IMR-90 (cell line): ENCODE measurements around the gene PLA2G4A. TPM values are rescaled to one million over a fixed set of nuclear protein-coding genes. Genes with fewer than 3 reads are reported as not detected.

Experiments used
- ATAC-seq: fragments of 200-7000 bp; cut with Tn5 transposase; 2 replicates; pipeline ENCODE4 v1.9.1; 2020; ENCODE audit warnings: low read depth, mild to moderate bottlenecking, moderate library complexity
- BruUV-seq: library from RNA; stranded (reverse); fragments of 400-500 nt; replicated peaks from 2 replicates; lab custom pipeline; 2021; lab: Mats Ljungman, UMichigan
- CTCF ChIA-PET: fragments of 300-600 bp; formaldehyde crosslinking; extraction: SDS; loops from one replicate; lab custom pipeline; 2021; ENCODE audit warnings: antibody characterized with exemption; lab: Yijun Ruan, JAX
- POLR2A ChIA-PET: fragments of 300-600 bp; sonication (Branson Sonifier 250); formaldehyde crosslinking; loops from one replicate; lab custom pipeline; 2022; ENCODE audit warnings: antibody characterized with exemption; ENCODE audit not compliant: unreplicated experiment; lab: Charles Lee
- DNase-seq: peaks from one replicate; pipeline ENCODE4 v3.0.0; 2013
- H2AFZ ChIP-seq: replicated peaks from 2 replicates; pipeline ENCODE3; 2013; ENCODE audit warnings: low read length, mild to moderate bottlenecking; ENCODE audit not compliant: poor library complexity
- H2AK5ac ChIP-seq: 2 replicates; pipeline ENCODE4 v1.6.1; 2013; ENCODE audit warnings: low read depth, low read length, inconsistent platforms
- H2AK9ac ChIP-seq: replicated peaks from 2 replicates; pipeline ENCODE3; 2013; ENCODE audit warnings: mild to moderate bottlenecking, low read depth, low read length, moderate library complexity; ENCODE audit not compliant: poor library complexity
- H2BK120ac ChIP-seq: 2 replicates; pipeline ENCODE4 v1.6.1; 2013; ENCODE audit warnings: low read depth, low read length, inconsistent platforms
- H2BK15ac ChIP-seq: 3 replicates; pipeline ENCODE4 v1.6.1; 2013; ENCODE audit warnings: low read depth, low read length, inconsistent platforms
- H2BK20ac ChIP-seq: 2 replicates; pipeline ENCODE4 v1.6.1; 2013; ENCODE audit warnings: low read depth, mild to moderate bottlenecking, inconsistent platforms, low read length, moderate library complexity
- H2BK5ac ChIP-seq: 2 replicates; pipeline ENCODE4 v1.6.1; 2013; ENCODE audit warnings: mild to moderate bottlenecking, low read depth, low read length, inconsistent platforms; ENCODE audit not compliant: poor library complexity, severe bottlenecking
- H3K14ac ChIP-seq: replicated peaks from 2 replicates; pipeline ENCODE4 v1.6.1; 2013; ENCODE audit warnings: low read depth, low read length, inconsistent platforms
- H3K18ac ChIP-seq: 2 replicates; pipeline ENCODE4 v1.6.1; 2013; ENCODE audit warnings: low read depth, low read length, control low read depth
- H3K23ac ChIP-seq: 2 replicates; pipeline ENCODE4 v1.6.1; 2013; ENCODE audit warnings: low read depth, low read length, inconsistent platforms
- H3K27ac ChIP-seq: 2 replicates; pipeline ENCODE4 v1.5.1; 2013; ENCODE audit warnings: mild to moderate bottlenecking, control low read depth, low read length; ENCODE audit not compliant: insufficient read depth
- H3K27me3 ChIP-seq: 2 replicates; pipeline ENCODE4 v1.6.1; 2013; ENCODE audit warnings: low read length; ENCODE audit not compliant: control insufficient read depth, insufficient read depth
- H3K36me3 ChIP-seq: 2 replicates; pipeline ENCODE4 v1.6.1; 2013; ENCODE audit warnings: low read length, mixed read lengths; ENCODE audit not compliant: control insufficient read depth, insufficient read depth
- H3K4ac ChIP-seq: 2 replicates; pipeline ENCODE4 v1.6.1; 2013; ENCODE audit warnings: low read depth, low read length, inconsistent platforms
- H3K4me1 ChIP-seq: 2 replicates; pipeline ENCODE4 v1.6.1; 2013; ENCODE audit warnings: low read length, mixed read lengths; ENCODE audit not compliant: control insufficient read depth, insufficient read depth
- H3K4me2 ChIP-seq: 2 replicates; pipeline ENCODE4 v1.6.1; 2013; ENCODE audit warnings: low read depth, mild to moderate bottlenecking, control low read depth, low read length, moderate library complexity
- H3K4me3 ChIP-seq: 2 replicates; pipeline ENCODE4 v1.5.1; 2013; ENCODE audit warnings: low read depth, mild to moderate bottlenecking, control low read depth, low read length, moderate library complexity; ENCODE audit not compliant: insufficient read depth
- H3K56ac ChIP-seq: 2 replicates; pipeline ENCODE4 v1.6.1; 2013; ENCODE audit warnings: low read length, inconsistent platforms; ENCODE audit not compliant: insufficient read depth; ENCODE audit errors: extremely low read depth
- H3K79me1 ChIP-seq, 2 experiments: 2 replicates each; pipeline ENCODE4 v1.6.1; 2013; ENCODE audit warnings: low read length in 2 of 2, inconsistent platforms in 1 of 2, low read depth in 1 of 2
- H3K9ac ChIP-seq: 2 replicates; pipeline ENCODE4 v1.6.1; 2013; ENCODE audit warnings: low read depth, low read length, control low read depth
- H3K9me1 ChIP-seq: 2 replicates; pipeline ENCODE4 v1.6.1; 2013; ENCODE audit warnings: low read length, inconsistent platforms; ENCODE audit not compliant: insufficient read depth
- H3K9me3 ChIP-seq: 2 replicates; pipeline ENCODE4 v1.6.1; 2013; ENCODE audit warnings: low read length; ENCODE audit not compliant: control insufficient read depth, insufficient read depth
- H4K20me1 ChIP-seq: 2 replicates; pipeline ENCODE4 v1.6.1; 2013; ENCODE audit warnings: low read length, inconsistent platforms; ENCODE audit not compliant: insufficient read depth
- H4K5ac ChIP-seq: 2 replicates; pipeline ENCODE4 v1.6.1; 2013; ENCODE audit warnings: mild to moderate bottlenecking, low read depth, low read length, control low read depth
- H4K8ac ChIP-seq, 2 experiments: 2 replicates each; pipeline ENCODE4 v1.6.1; 2013; ENCODE audit warnings: low read depth in 2 of 2, low read length in 2 of 2, control low read depth in 1 of 2, inconsistent platforms in 1 of 2
- H4K91ac ChIP-seq: 2 replicates; pipeline ENCODE4 v1.6.1; 2013; ENCODE audit warnings: low read depth, low read length, inconsistent platforms; ENCODE audit not compliant: insufficient read depth
- BHLHE40 ChIP-seq: fragments of 150-350 bp; IDR thresholded peaks from 2 replicates; pipeline ENCODE4 v1.6.1; 2016; ENCODE audit warnings: mild to moderate bottlenecking, low read depth, low read length
- CEBPB ChIP-seq: IDR thresholded peaks from 2 replicates; pipeline ENCODE4 v1.6.1; 2012; ENCODE audit warnings: low read depth, low read length, improper control_type of control experiment
- CHD1 ChIP-seq: IDR thresholded peaks from 2 replicates; pipeline ENCODE4 v1.6.1; 2012; ENCODE audit warnings: low read depth, low read length, improper control_type of control experiment
- FOS ChIP-seq: fragments of 150-350 bp; IDR thresholded peaks from 2 replicates; pipeline ENCODE4 v1.6.1; 2016; ENCODE audit warnings: low read depth, low read length
- MAFK ChIP-seq: IDR thresholded peaks from 2 replicates; pipeline ENCODE4 v1.6.1; 2012; ENCODE audit warnings: low read depth, low read length, improper control_type of control experiment
- MAZ ChIP-seq: IDR thresholded peaks from 2 replicates; pipeline ENCODE4 v1.6.1; 2012; ENCODE audit warnings: low read depth, mild to moderate bottlenecking, low read length, improper control_type of control experiment, moderate library complexity, borderline replicate concordance
- MXI1 ChIP-seq: IDR thresholded peaks from 2 replicates; pipeline ENCODE4 v1.6.1; 2012; ENCODE audit warnings: low read depth, mild to moderate bottlenecking, low read length, moderate library complexity, borderline replicate concordance
- NFE2L2 ChIP-seq: fragments of 150-350 bp; IDR thresholded peaks from 2 replicates; pipeline ENCODE4 v1.6.1; 2016; ENCODE audit warnings: low read depth, mild to moderate bottlenecking, low read length
- POLR2A ChIP-seq: IDR thresholded peaks from 2 replicates; pipeline ENCODE4 v1.6.1; 2012; ENCODE audit warnings: mild to moderate bottlenecking, low read depth, low read length
- RAD21 ChIP-seq: IDR thresholded peaks from 2 replicates; pipeline ENCODE4 v1.6.1; 2012; ENCODE audit warnings: low read length, improper control_type of control experiment
- RCOR1 ChIP-seq: IDR thresholded peaks from 2 replicates; pipeline ENCODE4 v1.6.1; 2012; ENCODE audit warnings: mild to moderate bottlenecking, low read length, improper control_type of control experiment; ENCODE audit not compliant: insufficient replicate concordance
- RFX5 ChIP-seq: IDR thresholded peaks from 2 replicates; pipeline ENCODE4 v1.8.0; 2012; ENCODE audit warnings: low read depth, mild to moderate bottlenecking, low read length, moderate library complexity
- SMC3 ChIP-seq: fragments of 150-350 bp; IDR thresholded peaks from 2 replicates; pipeline ENCODE4 v1.6.1; 2016; ENCODE audit warnings: low read depth, mild to moderate bottlenecking, antibody characterized with exemption, low read length, moderate library complexity
- WGBS, 2 experiments: methylation state at CpG; one replicate each; pipeline versions ENCODE4 v1.1.5 to v1.1.7; 2013; ENCODE audit warnings: missing lambda C conversion rate in 2 of 2; ENCODE audit not compliant: insufficient read length in 1 of 2; ENCODE audit errors: extremely low coverage in 2 of 2; 5-methylcytosine and 5-hydroxymethylcytosine counted together
- dilution Hi-C: fragments of 300-500 bp; cut with HindIII; formaldehyde crosslinking; loops from one replicate; pipeline ENCODE4 v1.14.3; 2018; ENCODE audit warnings: low sequenced_read_pairs; ENCODE audit not compliant: unreplicated experiment
- in situ Hi-C: fragments of 300-500 bp; cut with MboI; formaldehyde crosslinking; loops from 3 replicates; pipeline ENCODE4 v1.14.3; 2019; ENCODE audit warnings: low sequenced_read_pairs, inconsistent platforms, mixed read lengths
- intact Hi-C: fragments of 100-400 bp; cut with micrococcal nuclease; formaldehyde crosslinking; loops from 2 replicates; pipeline ENCODE4 v1.10.0; 2022
- polyA plus RNA-seq, 3 experiments: library from polyadenylated mRNA; depleted of rRNA; stranded (reverse); fragments of >200 nt; gene quantifications; 2 replicates each; pipeline ENCODE4 v1.2.3, GENCODE V29; 2012; ENCODE audit warnings: low replicate concordance in 1 of 3
- total RNA-seq: library from RNA; depleted of rRNA; stranded (reverse); fragments of >200 nt; gene quantifications from 2 replicates; pipeline ENCODE4 v1.2.3, GENCODE V29; 2012
- TF ChIP-seq, protein P1 (sequence below): fragments of 150-350 bp; IDR thresholded peaks from 2 replicates; pipeline ENCODE4 v1.6.1; 2017; ENCODE audit warnings: mild to moderate bottlenecking, antibody characterized with exemption, low read length, low read depth
- TF ChIP-seq, protein P2 (sequence below): conservative IDR thresholded peaks from 2 replicates; pipeline ENCODE4 v1.5.1; 2012; ENCODE audit warnings: mild to moderate bottlenecking, low read depth, low read length, improper control_type of control experiment
- TF ChIP-seq, protein P3 (sequence below): fragments of 150-350 bp; IDR thresholded peaks from 2 replicates; pipeline ENCODE4 v1.6.1; 2016; ENCODE audit warnings: low read depth, mild to moderate bottlenecking, low read length, moderate library complexity, borderline replicate concordance

Gene PLA2G4A
- total and polyA plus RNA-seq, 2 of the 4 experiments (the other 2 are of a cell fraction): 1.6 to 3.8 TPM

DNA sequence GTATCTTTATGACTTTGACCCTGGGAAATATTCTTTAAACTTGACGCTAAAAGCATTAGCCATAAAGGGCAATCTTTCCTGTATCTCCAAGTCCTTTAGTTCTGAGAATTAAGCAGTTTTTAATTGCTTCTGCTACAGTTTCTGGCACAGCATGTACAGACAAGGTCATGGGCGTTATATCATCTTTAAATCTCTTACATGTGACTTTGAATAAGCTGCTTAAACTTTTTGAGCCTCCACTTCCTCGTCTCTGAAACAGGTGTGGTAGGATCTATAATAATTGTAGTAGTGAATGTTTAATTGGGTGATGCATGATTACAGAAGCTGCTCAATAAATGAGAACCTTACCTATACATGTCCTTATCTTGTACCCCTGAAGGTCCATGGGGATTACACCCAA lies 153.4 kb downstream of the PLA2G4A start:
- peak overlapping the region; percentile 87 for H3K18ac ChIP-seq
- no peak overlapping the region for H3K27ac ChIP-seq
- in situ Hi-C loops: loop anchor here (10.0 kb wide), 1 partner anchor 297 kb away; the partner anchor contains the start of gene PTGS2
- no peaks in the 10 kb centered on the region for H3K79me1 ChIP-seq
- H2BK120ac ChIP-seq: peak overlapping the region; percentile 16; the same call in 1 of the 2 replicates
- H3K9ac ChIP-seq: no peak overlapping the region
- H3K4me2 ChIP-seq: no peak overlapping the region
- peak overlapping the region; percentile 74; the same call in 1 of the 2 replicates for H4K5ac ChIP-seq
- H2BK20ac ChIP-seq: peak overlapping the region; percentile 50; the same call in 1 of the 2 replicates
- ATAC-seq: no peak
- dilution Hi-C loops: loop anchor here (25.0 kb wide), 1 partner anchor 370 kb away; no protein-coding TSS in a partner anchor
- no peak overlapping the region for H2AK9ac ChIP-seq
- POLR2A ChIA-PET: no interaction called here
- intact Hi-C loops: loop anchor here (5.0 kb wide), 2 partner anchors 155 to 170 kb away; partner anchors contain the start of gene PLA2G4A
- BruUV-seq: no TSS peak
- no peak overlapping the region for H3K56ac ChIP-seq
- H3K4ac ChIP-seq: no peak overlapping the region
- no peak overlapping the region for H3K4me3 ChIP-seq
- peak overlapping the region; percentile 18 for H2BK5ac ChIP-seq
- WGBS, 2 experiments: no CpG with 5 or more reads among the region's 3 CpGs
- no peak overlapping the region for H3K14ac ChIP-seq
- no peak overlapping the region for H2AFZ ChIP-seq
- H3K9me1 ChIP-seq: no peaks in the 10 kb centered on the region
- DNase-seq: no peak
- H3K23ac ChIP-seq: no peak overlapping the region
- H3K36me3 ChIP-seq: no peaks in the 10 kb centered on the region
- no peaks in the 10 kb centered on the region for H3K27me3 ChIP-seq
- H4K20me1 ChIP-seq: no peaks in the 10 kb centered on the region
- 0 out of 4 replicates have a peak overlapping the region, but pooled peaks of 1 of the 2 experiments have one; percentile 16 for H4K8ac ChIP-seq
- H2AK5ac ChIP-seq: no peak overlapping the region
- peak overlapping the region; percentile 19; the same call in 1 of the 2 replicates for H4K91ac ChIP-seq
- H2BK15ac ChIP-seq: 0 out of 3 replicates have a peak overlapping the region, but pooled peaks have one; percentile 52
- CTCF ChIA-PET: no interaction called here
- no peaks in the 10 kb centered on the region for H3K9me3 ChIP-seq
- no peak for TF ChIP-seq FOS
- no peak for TF ChIP-seq RFX5
- no peak for TF ChIP-seq POLR2A
- no peak for TF ChIP-seq MAFK
- TF ChIP-seq NFE2L2: no peak
- TF ChIP-seq CHD1: no peak
- TF ChIP-seq MXI1: no peak
- no peak for TF ChIP-seq MAZ
- no peak for TF ChIP-seq BHLHE40
- TF ChIP-seq CEBPB: no peak
- TF ChIP-seq, protein P1, sequence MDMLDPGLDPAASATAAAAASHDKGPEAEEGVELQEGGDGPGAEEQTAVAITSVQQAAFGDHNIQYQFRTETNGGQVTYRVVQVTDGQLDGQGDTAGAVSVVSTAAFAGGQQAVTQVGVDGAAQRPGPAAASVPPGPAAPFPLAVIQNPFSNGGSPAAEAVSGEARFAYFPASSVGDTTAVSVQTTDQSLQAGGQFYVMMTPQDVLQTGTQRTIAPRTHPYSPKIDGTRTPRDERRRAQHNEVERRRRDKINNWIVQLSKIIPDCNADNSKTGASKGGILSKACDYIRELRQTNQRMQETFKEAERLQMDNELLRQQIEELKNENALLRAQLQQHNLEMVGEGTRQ: no peak
- no peak for TF ChIP-seq RCOR1
- no peak for TF ChIP-seq RAD21
- TF ChIP-seq, protein P2, sequence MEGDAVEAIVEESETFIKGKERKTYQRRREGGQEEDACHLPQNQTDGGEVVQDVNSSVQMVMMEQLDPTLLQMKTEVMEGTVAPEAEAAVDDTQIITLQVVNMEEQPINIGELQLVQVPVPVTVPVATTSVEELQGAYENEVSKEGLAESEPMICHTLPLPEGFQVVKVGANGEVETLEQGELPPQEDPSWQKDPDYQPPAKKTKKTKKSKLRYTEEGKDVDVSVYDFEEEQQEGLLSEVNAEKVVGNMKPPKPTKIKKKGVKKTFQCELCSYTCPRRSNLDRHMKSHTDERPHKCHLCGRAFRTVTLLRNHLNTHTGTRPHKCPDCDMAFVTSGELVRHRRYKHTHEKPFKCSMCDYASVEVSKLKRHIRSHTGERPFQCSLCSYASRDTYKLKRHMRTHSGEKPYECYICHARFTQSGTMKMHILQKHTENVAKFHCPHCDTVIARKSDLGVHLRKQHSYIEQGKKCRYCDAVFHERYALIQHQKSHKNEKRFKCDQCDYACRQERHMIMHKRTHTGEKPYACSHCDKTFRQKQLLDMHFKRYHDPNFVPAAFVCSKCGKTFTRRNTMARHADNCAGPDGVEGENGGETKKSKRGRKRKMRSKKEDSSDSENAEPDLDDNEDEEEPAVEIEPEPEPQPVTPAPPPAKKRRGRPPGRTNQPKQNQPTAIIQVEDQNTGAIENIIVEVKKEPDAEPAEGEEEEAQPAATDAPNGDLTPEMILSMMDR: no peak
- TF ChIP-seq, protein P3, sequence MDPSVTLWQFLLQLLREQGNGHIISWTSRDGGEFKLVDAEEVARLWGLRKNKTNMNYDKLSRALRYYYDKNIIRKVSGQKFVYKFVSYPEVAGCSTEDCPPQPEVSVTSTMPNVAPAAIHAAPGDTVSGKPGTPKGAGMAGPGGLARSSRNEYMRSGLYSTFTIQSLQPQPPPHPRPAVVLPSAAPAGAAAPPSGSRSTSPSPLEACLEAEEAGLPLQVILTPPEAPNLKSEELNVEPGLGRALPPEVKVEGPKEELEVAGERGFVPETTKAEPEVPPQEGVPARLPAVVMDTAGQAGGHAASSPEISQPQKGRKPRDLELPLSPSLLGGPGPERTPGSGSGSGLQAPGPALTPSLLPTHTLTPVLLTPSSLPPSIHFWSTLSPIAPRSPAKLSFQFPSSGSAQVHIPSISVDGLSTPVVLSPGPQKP: no peak
- TF ChIP-seq SMC3: no peak
- peaks cover 6% of the 10 kb centered on the region for H3K4me1 ChIP-seq
